CD4-positive, CD25-positive, alpha-beta regulatory T cell (primary cell): Measurements from ENCODE around the gene GSK3A. TPM values are rescaled to one million over a fixed set of nuclear protein-coding genes. Genes with fewer than 3 reads are reported as not detected.

Experiments
- ATAC-seq, 2 donors: fragments of 150-1000 bp; cut with Tn5 transposase; one replicate each; pipeline ENCODE4 v1.10.0; 2021; ENCODE audit warnings: low read depth in 2 of 2, moderate number of reproducible peaks in 2 of 2, moderate library complexity in 1 of 2
- DNase-seq, 3 donors: peaks; one replicate each; pipeline versions ENCODE4 v3.0.0 to v3.0.0-alpha.2; 2012 to 2022; ENCODE audit warnings: mixed read lengths in 1 of 3
- H3K27ac ChIP-seq: one replicate; pipeline ENCODE4 v1.7.0; 2013; ENCODE audit warnings: mild to moderate bottlenecking, low read length; ENCODE audit not compliant: insufficient read depth, poor library complexity, severe bottlenecking
- H3K27me3 ChIP-seq: one replicate; pipeline ENCODE4 v1.7.0; 2013; ENCODE audit warnings: low read length; ENCODE audit not compliant: control insufficient read depth, insufficient read depth
- H3K36me3 ChIP-seq: one replicate; pipeline ENCODE4 v1.7.0; 2013; ENCODE audit warnings: mild to moderate bottlenecking, low read length, moderate library complexity; ENCODE audit not compliant: control insufficient read depth, insufficient read depth
- H3K4me1 ChIP-seq: 2 replicates; pipeline ENCODE4 v1.7.0; 2013; ENCODE audit warnings: mild to moderate bottlenecking, low read length; ENCODE audit not compliant: insufficient read depth, control insufficient read depth, poor library complexity, severe bottlenecking
- H3K4me3 ChIP-seq: one replicate; pipeline ENCODE4 v1.7.0; 2013; ENCODE audit warnings: low read depth, mild to moderate bottlenecking, low read length, moderate library complexity
- H3K9me3 ChIP-seq, 2 experiments: 1 replicate in 1 of 2; 2 replicates in 1 of 2; pipeline ENCODE4 v1.7.0; 2013; ENCODE audit warnings: low read length in 2 of 2, mild to moderate bottlenecking in 1 of 2, moderate library complexity in 1 of 2; ENCODE audit not compliant: control insufficient read depth in 2 of 2
- H3K27ac Mint-ChIP-seq, 3 donors: one replicate each; pipeline ENCODE4 v1.8.0; 2020 to 2022; ENCODE audit warnings: mild to moderate bottlenecking in 3 of 3, mixed read lengths in 3 of 3, moderate library complexity in 2 of 3
- H3K27me3 Mint-ChIP-seq: one replicate; pipeline ENCODE4 v1.8.0; 2022; ENCODE audit warnings: mild to moderate bottlenecking, mixed read lengths
- H3K36me3 Mint-ChIP-seq: one replicate; pipeline ENCODE4 v1.8.0; 2020; ENCODE audit warnings: mixed read lengths
- H3K4me1 Mint-ChIP-seq, 4 donors: one replicate each; pipeline ENCODE4 v1.8.0; 2020 to 2022; ENCODE audit warnings: mixed read lengths in 4 of 4, mild to moderate bottlenecking in 1 of 4
- H3K4me3 Mint-ChIP-seq, 4 donors: one replicate each; pipeline ENCODE4 v1.8.0; 2020 to 2022; ENCODE audit warnings: mild to moderate bottlenecking in 4 of 4, mixed read lengths in 4 of 4, moderate library complexity in 3 of 4
- H3K9me3 Mint-ChIP-seq, 7 donors: one replicate each; pipeline ENCODE4 v1.8.0; 2020 to 2022; ENCODE audit warnings: mixed read lengths in 7 of 7, mild to moderate bottlenecking in 3 of 7, moderate library complexity in 2 of 7
- polyA plus RNA-seq, 4 donors: library from polyadenylated mRNA; unstranded; fragments of 300-500 nt; fragmentation: Illumina TruSeq; gene quantifications; one replicate each; pipeline ENCODE4 v1.2.3, GENCODE V29; 2021
- total RNA-seq: library from RNA; stranded (reverse); gene quantifications from one replicate; pipeline ENCODE4 v1.2.3, GENCODE V29; 2022

GSK3A gene
- total and polyA plus RNA-seq, 5 donors from 2014 or later: 12.0 to 31.3 (median 13.1) TPM

- H3K36me3 ChIP-seq: peaks cover 11% of the 10 kb centered on the region
- Mint-ChIP-seq H3K4me3 (no peak overlapping the region), H3K27me3 (no peaks in the 10 kb centered on the region), H3K36me3 (peaks cover 14% of the 10 kb centered on the region), H3K4me1 (peaks cover 0 to 61% (median 38%) of the 10 kb centered on the region in 4 donors), H3K27ac (peak overlapping the region in 1 of 3 donors; percentile 75), H3K9me3 (peaks cover 0 to 2% (median 0%) of the 10 kb centered on the region in 7 donors)
- H3K27me3 ChIP-seq: no peaks in the 10 kb centered on the region
- H3K4me1 ChIP-seq: peaks cover 49% of the 10 kb centered on the region
- no peak overlapping the region for H3K27ac ChIP-seq
- no peak overlapping the region for H3K4me3 ChIP-seq
- no peaks in the 10 kb centered on the region for H3K9me3 ChIP-seq
- ATAC-seq (no peak), DNase-seq (no peak)
These were observed 31.8 kb upstream of the GSK3A start for GRCh38 chr19:42274065-42274682.

GRCh38 chr19:42273407-42274064 lies 31.1 kb upstream of the GSK3A start:
- H3K27me3 Mint-ChIP-seq: no peaks in the 10 kb centered on the region
- peaks cover 11% of the 10 kb centered on the region for H3K36me3 ChIP-seq
- no peak overlapping the region for H3K27ac Mint-ChIP-seq
- DNase-seq (no peak), ATAC-seq (no peak)
- peak overlapping the region in 1 of 4 donors; percentile 19 for H3K4me3 Mint-ChIP-seq
- no peaks in the 10 kb centered on the region for H3K9me3 ChIP-seq
- H3K36me3 Mint-ChIP-seq: peaks cover 14% of the 10 kb centered on the region
- no peaks in the 10 kb centered on the region for H3K27me3 ChIP-seq
- no peak overlapping the region for H3K27ac ChIP-seq
- peaks cover 43% of the 10 kb centered on the region for H3K4me1 ChIP-seq
- peaks cover 0 to 2% (median 0%) of the 10 kb centered on the region in 7 donors for H3K9me3 Mint-ChIP-seq
- H3K4me1 Mint-ChIP-seq: peaks cover 0 to 55% (median 34%) of the 10 kb centered on the region in 4 donors
- no peak overlapping the region for H3K4me3 ChIP-seq

GRCh38 chr19:42272989-42273406 lies 30.6 kb upstream of the GSK3A start:
- Mint-ChIP-seq H3K36me3 (peaks cover 14% of the 10 kb centered on the region), H3K9me3 (peaks cover 0 to 2% (median 0%) of the 10 kb centered on the region in 7 donors), H3K4me1 (peaks cover 0 to 50% (median 33%) of the 10 kb centered on the region in 4 donors), H3K4me3 (no peak overlapping the region), H3K27me3 (no peaks in the 10 kb centered on the region), H3K27ac (no peak overlapping the region)
- Histone ChIP-seq H3K4me1 (peaks cover 44% of the 10 kb centered on the region), H3K36me3 (peaks cover 11% of the 10 kb centered on the region), H3K27me3 (no peaks in the 10 kb centered on the region), H3K27ac (no peak overlapping the region), H3K4me3 (no peak overlapping the region), H3K9me3 (no peaks in the 10 kb centered on the region)
- DNase-seq (no peak), ATAC-seq (no peak)

- H3K27me3 Mint-ChIP-seq: no peaks in the 10 kb centered on the region
- Histone ChIP-seq H3K27me3 (no peaks in the 10 kb centered on the region), H3K27ac (no peak overlapping the region), H3K36me3 (peaks cover 11% of the 10 kb centered on the region), H3K9me3 (no peaks in the 10 kb centered on the region), H3K4me3 (no peak overlapping the region), H3K4me1 (peaks cover 48% of the 10 kb centered on the region)
- H3K36me3 Mint-ChIP-seq: peaks cover 14% of the 10 kb centered on the region
- ATAC-seq: no peak
- H3K4me3 Mint-ChIP-seq: no peak overlapping the region
- H3K27ac Mint-ChIP-seq: no peak overlapping the region
- peaks cover 0 to 50% (median 35%) of the 10 kb centered on the region in 4 donors for H3K4me1 Mint-ChIP-seq
- peaks cover 0 to 2% (median 0%) of the 10 kb centered on the region in 7 donors for H3K9me3 Mint-ChIP-seq
- DNase-seq: no peak
These were observed 30.1 kb upstream of the GSK3A start for GRCh38 chr19:42272535-42272897.

GRCh38 chr19:42271861-42272534 lies 29.6 kb upstream of the GSK3A start:
- no peak for DNase-seq

GRCh38 chr19:42271045-42271419 lies 28.6 kb upstream of the GSK3A start:
- ATAC-seq (no peak), DNase-seq (no peak)
- Histone ChIP-seq H3K9me3 (no peaks in the 10 kb centered on the region), H3K27ac (peak overlapping the region; percentile 99), H3K4me3 (peak overlapping the region; percentile 53), H3K4me1 (peaks cover 38% of the 10 kb centered on the region), H3K27me3 (no peaks in the 10 kb centered on the region), H3K36me3 (peaks cover 11% of the 10 kb centered on the region)
- Mint-ChIP-seq H3K36me3 (peaks cover 11% of the 10 kb centered on the region), H3K9me3 (no peaks in the 10 kb centered on the region), H3K4me3 (peak overlapping the region; percentile 59 to 93 (median 78)), H3K4me1 (peaks cover 0 to 36% (median 27%) of the 10 kb centered on the region in 4 donors), H3K27ac (peak overlapping the region in 2 of 3 donors; percentile 25 to 63), H3K27me3 (no peaks in the 10 kb centered on the region)

More at GRCh38 chr19:42271861-42272534, 29.6 kb upstream of the GSK3A start:
- Mint-ChIP-seq H3K36me3 (peaks cover 14% of the 10 kb centered on the region), H3K27me3 (no peaks in the 10 kb centered on the region), H3K4me1 (peaks cover 0 to 46% (median 33%) of the 10 kb centered on the region in 4 donors), H3K9me3 (peaks cover 0 to 2% (median 0%) of the 10 kb centered on the region in 7 donors), H3K4me3 (peak overlapping the region in 1 of 4 donors; percentile 83), H3K27ac (no peak overlapping the region)
- Histone ChIP-seq H3K4me3 (no peak overlapping the region), H3K4me1 (peaks cover 48% of the 10 kb centered on the region), H3K27ac (peak overlapping the region; percentile 99), H3K9me3 (no peaks in the 10 kb centered on the region), H3K36me3 (peaks cover 11% of the 10 kb centered on the region), H3K27me3 (no peaks in the 10 kb centered on the region)
- no peak for ATAC-seq

- Mint-ChIP-seq H3K27me3 (no peaks in the 10 kb centered on the region), H3K4me3 (peak overlapping the region; percentile 90 to 98 (median 92)), H3K4me1 (peaks cover 0 to 32% (median 24%) of the 10 kb centered on the region in 4 donors), H3K9me3 (no peaks in the 10 kb centered on the region), H3K27ac (peak overlapping the region in 2 of 3 donors; percentile 98 to 99), H3K36me3 (peaks cover 9% of the 10 kb centered on the region)
- ATAC-seq: no peak
- peaks cover 11% of the 10 kb centered on the region for H3K36me3 ChIP-seq
- DNase-seq: peak; percentile 58 to 88 (median 66)
- no peaks in the 10 kb centered on the region for H3K27me3 ChIP-seq
- H3K4me3 ChIP-seq: peak overlapping the region; percentile 84
- H3K27ac ChIP-seq: peak overlapping the region; percentile 99
- no peaks in the 10 kb centered on the region for H3K9me3 ChIP-seq
- peaks cover 35% of the 10 kb centered on the region for H3K4me1 ChIP-seq
These were observed 28.1 kb upstream of the GSK3A start for GRCh38 chr19:42270346-42271044.
